SU-DHL-6 (cell line): ENCODE measurements around the gene PTPRN2.

Experiments
- H2AFZ ChIP-seq: fragments of 200-600 bp; sonication (generic); 2 replicates; pipeline ENCODE4 v1.6.1; 2014; ENCODE audit warnings: low read depth, mild to moderate bottlenecking, moderate library complexity, mixed read lengths, antibody characterized with exemption, low read length; ENCODE audit not compliant: severe bottlenecking
- H3F3A ChIP-seq: fragments of 200-600 bp; shearing (Covaris generic); 2 replicates; pipeline ENCODE4 v1.6.0; 2016; ENCODE audit warnings: antibody characterized with exemption, mild to moderate bottlenecking; ENCODE audit not compliant: insufficient read depth
- H3K27ac ChIP-seq: fragments of 200-600 bp; sonication (generic); 2 replicates; pipeline ENCODE4 v1.5.1; 2016; ENCODE audit warnings: low read depth, mild to moderate bottlenecking, low read length, moderate library complexity, mixed read lengths
- H3K27me3 ChIP-seq: fragments of 200-600 bp; sonication (generic), shearing (Covaris generic); 2 replicates; pipeline ENCODE4 v1.6.0; 2014; ENCODE audit warnings: mild to moderate bottlenecking, low read length
- H3K36me3 ChIP-seq: fragments of 200-600 bp; sonication (generic); 2 replicates; pipeline ENCODE4 v1.6.1; 2014; ENCODE audit warnings: mild to moderate bottlenecking, low read length, mixed read lengths
- H3K4me2 ChIP-seq: fragments of 300-600, 200-600 bp; shearing (Covaris generic), sonication (generic); 2 replicates; pipeline ENCODE4 v1.6.0; 2014; ENCODE audit warnings: low read length, low read depth, mild to moderate bottlenecking; ENCODE audit not compliant: poor library complexity, severe bottlenecking
- H3K4me3 ChIP-seq: fragments of 200-600 bp; sonication (generic); 2 replicates; pipeline ENCODE4 v1.5.1; 2014; ENCODE audit warnings: antibody characterized with exemption, low read length, mild to moderate bottlenecking, mixed read lengths; ENCODE audit not compliant: insufficient read depth, poor library complexity, severe bottlenecking
- H3K79me2 ChIP-seq: fragments of 200-600 bp; sonication (generic); 2 replicates; pipeline ENCODE4 v1.6.1; 2014; ENCODE audit warnings: mild to moderate bottlenecking, low read length, moderate library complexity; ENCODE audit not compliant: insufficient read depth
- H3K9ac ChIP-seq: fragments of 200-600 bp; sonication (generic); 2 replicates; pipeline ENCODE4 v1.7.0; 2014; ENCODE audit warnings: mild to moderate bottlenecking, low read length
- H3K9me2 ChIP-seq: fragments of 200-600 bp; sonication (generic); replicated peaks from 2 replicates; pipeline ENCODE4 v1.6.1; 2014; ENCODE audit warnings: low read length; ENCODE audit not compliant: insufficient read depth
- H3K9me3 ChIP-seq: fragments of 200-600 bp; sonication (generic); 2 replicates; pipeline ENCODE4 v1.6.1; 2014; ENCODE audit warnings: low read length, mixed read lengths; ENCODE audit not compliant: insufficient read depth
- H4K20me1 ChIP-seq: fragments of 200-600 bp; sonication (generic); 2 replicates; pipeline ENCODE4 v1.6.1; 2014; ENCODE audit warnings: low read depth, mild to moderate bottlenecking, antibody characterized with exemption, low read length, moderate library complexity, mixed read lengths
- EZH2phosphoT487 ChIP-seq: fragments of 200-600 bp; sonication (generic), shearing (Covaris generic); conservative IDR thresholded peaks from 2 replicates; pipeline ENCODE4 v1.6.1; 2018; ENCODE audit warnings: mild to moderate bottlenecking, antibody characterized with exemption, low read length, moderate library complexity, mixed read lengths
- TF ChIP-seq, protein P1 (sequence below): fragments of 200-600 bp; sonication (generic); IDR thresholded peaks from one replicate; pipeline ENCODE4 v1.5.1; 2017; ENCODE audit warnings: antibody characterized with exemption, mild to moderate bottlenecking, low read length, moderate library complexity; ENCODE audit not compliant: insufficient read depth, poor library complexity, severe bottlenecking

The PTPRN2 gene

DNA sequence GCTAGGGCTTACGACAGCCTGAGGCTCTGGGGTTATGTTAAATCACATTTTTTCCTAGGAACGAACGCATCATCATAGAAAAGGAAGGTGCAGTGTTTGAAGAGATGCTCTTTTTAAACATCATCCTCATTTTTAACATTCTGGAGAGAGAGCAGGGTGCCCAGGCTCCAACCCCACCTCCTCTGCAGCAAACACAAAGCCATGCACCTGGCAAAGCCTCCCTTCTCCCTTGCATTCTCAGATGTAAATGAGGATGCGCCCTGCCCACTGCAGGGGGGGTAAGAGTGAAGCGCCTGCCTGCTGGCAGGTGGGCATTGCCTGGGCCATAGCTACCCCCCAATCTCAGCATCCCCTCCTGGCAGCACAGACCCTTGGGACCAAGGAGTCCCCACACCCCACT lies 92.4 kb downstream of the PTPRN2 start:
- Histone ChIP-seq H3K36me3 (no peaks in the 10 kb centered on the region), H3F3A (no peaks in the 10 kb centered on the region), H2AFZ (no peak overlapping the region), H3K9me3 (no peaks in the 10 kb centered on the region), H3K9me2 (no peaks in the 10 kb centered on the region), H3K27me3 (no peaks in the 10 kb centered on the region), H3K27ac (no peak overlapping the region), H3K79me2 (no peaks in the 10 kb centered on the region), H3K9ac (no peak overlapping the region), H3K4me2 (no peak overlapping the region), H4K20me1 (no peaks in the 10 kb centered on the region), H3K4me3 (no peak overlapping the region)
- TF ChIP-seq EZH2phosphoT487 = no peak
- TF ChIP-seq, protein P1, sequence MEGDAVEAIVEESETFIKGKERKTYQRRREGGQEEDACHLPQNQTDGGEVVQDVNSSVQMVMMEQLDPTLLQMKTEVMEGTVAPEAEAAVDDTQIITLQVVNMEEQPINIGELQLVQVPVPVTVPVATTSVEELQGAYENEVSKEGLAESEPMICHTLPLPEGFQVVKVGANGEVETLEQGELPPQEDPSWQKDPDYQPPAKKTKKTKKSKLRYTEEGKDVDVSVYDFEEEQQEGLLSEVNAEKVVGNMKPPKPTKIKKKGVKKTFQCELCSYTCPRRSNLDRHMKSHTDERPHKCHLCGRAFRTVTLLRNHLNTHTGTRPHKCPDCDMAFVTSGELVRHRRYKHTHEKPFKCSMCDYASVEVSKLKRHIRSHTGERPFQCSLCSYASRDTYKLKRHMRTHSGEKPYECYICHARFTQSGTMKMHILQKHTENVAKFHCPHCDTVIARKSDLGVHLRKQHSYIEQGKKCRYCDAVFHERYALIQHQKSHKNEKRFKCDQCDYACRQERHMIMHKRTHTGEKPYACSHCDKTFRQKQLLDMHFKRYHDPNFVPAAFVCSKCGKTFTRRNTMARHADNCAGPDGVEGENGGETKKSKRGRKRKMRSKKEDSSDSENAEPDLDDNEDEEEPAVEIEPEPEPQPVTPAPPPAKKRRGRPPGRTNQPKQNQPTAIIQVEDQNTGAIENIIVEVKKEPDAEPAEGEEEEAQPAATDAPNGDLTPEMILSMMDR = no peak

DNA sequence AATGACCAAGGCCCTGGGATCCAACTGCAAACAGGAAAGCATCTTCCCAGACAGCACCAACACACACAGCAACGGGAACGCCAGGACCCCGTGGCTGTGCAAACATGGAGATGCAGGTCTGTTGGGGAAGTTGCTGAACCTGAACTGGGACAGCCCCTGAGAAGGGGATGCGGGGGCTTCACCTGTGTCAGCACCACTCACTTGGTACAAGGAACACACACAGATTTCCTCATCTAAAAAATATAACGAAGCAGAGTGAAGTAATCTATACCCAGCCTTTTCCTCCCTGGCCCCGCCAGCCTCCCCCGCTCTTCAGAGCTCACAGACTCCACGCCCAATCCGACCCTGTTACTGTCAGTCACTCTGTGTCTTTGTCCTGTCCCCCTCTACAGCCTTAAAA lies 93.0 kb downstream of the PTPRN2 start:
- Histone ChIP-seq H3K27ac (no peak overlapping the region), H3K27me3 (no peaks in the 10 kb centered on the region), H3K9me2 (no peaks in the 10 kb centered on the region), H3K4me2 (no peak overlapping the region), H3K9ac (no peak overlapping the region), H3K9me3 (no peaks in the 10 kb centered on the region), H2AFZ (no peak overlapping the region), H3K4me3 (no peak overlapping the region), H3F3A (no peaks in the 10 kb centered on the region), H3K36me3 (no peaks in the 10 kb centered on the region), H4K20me1 (no peaks in the 10 kb centered on the region), H3K79me2 (no peaks in the 10 kb centered on the region)
- TF ChIP-seq EZH2phosphoT487 = no peak
- TF ChIP-seq, protein P1 = no peak

DNA sequence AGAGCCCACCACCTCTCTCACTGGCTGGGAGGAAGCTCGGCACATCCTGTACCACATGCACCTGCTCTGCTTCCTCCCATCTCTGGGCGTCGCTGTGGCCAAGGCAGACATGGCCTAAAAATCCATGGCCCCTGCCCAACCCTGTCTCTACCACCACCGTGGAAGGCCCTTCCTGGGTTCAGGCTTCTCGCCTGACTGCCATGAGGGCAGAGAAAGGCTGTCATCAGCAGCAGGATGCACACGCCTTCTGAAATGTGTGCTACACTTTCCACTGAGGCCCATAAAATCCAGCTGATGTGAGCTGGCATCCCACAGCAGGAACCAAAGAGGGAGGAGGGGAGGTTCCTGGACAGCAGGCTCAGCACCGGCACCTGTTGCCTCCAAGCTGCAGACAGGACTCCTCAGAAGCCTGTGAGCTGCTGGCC lies 93.4 kb downstream of the PTPRN2 start:
- TF ChIP-seq, protein P1 = peak; percentile 12
- no peak for TF ChIP-seq EZH2phosphoT487
- Histone ChIP-seq H3K9me3 (no peaks in the 10 kb centered on the region), H2AFZ (no peak overlapping the region), H3K9ac (no peak overlapping the region), H3F3A (no peaks in the 10 kb centered on the region), H4K20me1 (no peaks in the 10 kb centered on the region), H3K9me2 (no peaks in the 10 kb centered on the region), H3K36me3 (no peaks in the 10 kb centered on the region), H3K79me2 (no peaks in the 10 kb centered on the region), H3K4me2 (no peak overlapping the region), H3K27me3 (no peaks in the 10 kb centered on the region), H3K4me3 (no peak overlapping the region), H3K27ac (no peak overlapping the region)
